Transverse colon (tissue), 4 donors: ENCODE data around the gene SLC25A47.

ENCODE experiments used
- EP300 ChIP-seq: sonication (generic); formaldehyde crosslinking; IDR thresholded peaks from one replicate; pipeline ENCODE4 v1.6.1; 2017; ENCODE audit warnings: antibody characterized with exemption, low read depth
- POLR2A ChIP-seq: fragments of 450-650 bp; IDR thresholded peaks from one replicate; pipeline ENCODE4 v1.6.1; 2016; ENCODE audit warnings: antibody characterized with exemption, mild to moderate bottlenecking, moderate library complexity
- POLR2AphosphoS5 ChIP-seq, 3 donors: sonication (generic); formaldehyde crosslinking; IDR thresholded peaks; one replicate each; pipeline ENCODE4 v1.6.1; 2016; ENCODE audit warnings: antibody characterized with exemption in 3 of 3
- TF ChIP-seq, protein P1 (sequence below), 5 experiments: fragments of 200-600 bp in 3 of 5; fragments of 450-650 bp in 2 of 5; sonication (generic) in 3 of 5; IDR thresholded peaks; 1 replicate in 2 of 5; 2 replicates in 3 of 5; pipeline ENCODE4 v1.5.1; 2016 to 2017; ENCODE audit warnings: antibody characterized with exemption in 5 of 5, inconsistent platforms in 3 of 5, mild to moderate bottlenecking in 2 of 5, moderate library complexity in 1 of 5

DNA sequence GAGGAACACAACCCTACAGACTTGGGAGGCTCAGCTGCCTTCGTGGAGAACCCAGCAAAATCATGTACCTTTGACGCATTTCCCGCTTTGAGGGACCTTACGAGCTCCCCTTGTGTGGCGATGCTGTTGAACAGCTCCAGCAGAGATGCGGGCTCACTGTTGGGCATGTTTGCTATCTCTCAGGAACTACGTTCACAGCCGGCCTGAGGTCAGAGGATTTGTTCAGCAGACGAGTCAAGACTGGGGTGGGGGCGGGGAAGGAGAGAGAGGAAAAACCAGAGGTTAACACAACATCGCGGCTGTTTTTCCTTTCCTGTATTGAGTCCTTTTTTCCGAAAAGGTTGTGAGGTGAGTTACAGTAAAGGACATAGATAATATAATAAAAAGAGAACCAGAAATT lies 45.9 kb downstream of the SLC25A47 start:
- TF ChIP-seq, protein P1, sequence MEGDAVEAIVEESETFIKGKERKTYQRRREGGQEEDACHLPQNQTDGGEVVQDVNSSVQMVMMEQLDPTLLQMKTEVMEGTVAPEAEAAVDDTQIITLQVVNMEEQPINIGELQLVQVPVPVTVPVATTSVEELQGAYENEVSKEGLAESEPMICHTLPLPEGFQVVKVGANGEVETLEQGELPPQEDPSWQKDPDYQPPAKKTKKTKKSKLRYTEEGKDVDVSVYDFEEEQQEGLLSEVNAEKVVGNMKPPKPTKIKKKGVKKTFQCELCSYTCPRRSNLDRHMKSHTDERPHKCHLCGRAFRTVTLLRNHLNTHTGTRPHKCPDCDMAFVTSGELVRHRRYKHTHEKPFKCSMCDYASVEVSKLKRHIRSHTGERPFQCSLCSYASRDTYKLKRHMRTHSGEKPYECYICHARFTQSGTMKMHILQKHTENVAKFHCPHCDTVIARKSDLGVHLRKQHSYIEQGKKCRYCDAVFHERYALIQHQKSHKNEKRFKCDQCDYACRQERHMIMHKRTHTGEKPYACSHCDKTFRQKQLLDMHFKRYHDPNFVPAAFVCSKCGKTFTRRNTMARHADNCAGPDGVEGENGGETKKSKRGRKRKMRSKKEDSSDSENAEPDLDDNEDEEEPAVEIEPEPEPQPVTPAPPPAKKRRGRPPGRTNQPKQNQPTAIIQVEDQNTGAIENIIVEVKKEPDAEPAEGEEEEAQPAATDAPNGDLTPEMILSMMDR (IDR thresholded peaks at IDR 0.05), result no peak
- TF ChIP-seq POLR2A (no peak), EP300 (no peak), POLR2AphosphoS5 (IDR thresholded peaks at IDR 0.05) (no peak)
